DOHH2 (cell line): ENCODE measurements around the gene ZIK1.

ENCODE experiments used
- EZH2phosphoT487 ChIP-seq: fragments of 200-600 bp; sonication (generic); IDR thresholded peaks from 2 replicates; pipeline ENCODE4 v1.6.1; 2017; ENCODE audit warnings: borderline replicate concordance, mild to moderate bottlenecking, antibody characterized with exemption, low read length, moderate library complexity, mixed read lengths
- TF ChIP-seq, protein P1 (sequence below): fragments of 200-600 bp; sonication (generic); IDR thresholded peaks from one replicate; pipeline ENCODE4 v1.5.1; 2014; ENCODE audit warnings: antibody characterized with exemption, mild to moderate bottlenecking, low read depth, low read length; ENCODE audit not compliant: poor library complexity, severe bottlenecking

GRCh38 chr19:57583521-57584416, at the start of gene ZIK1:
- TF ChIP-seq, protein P1, sequence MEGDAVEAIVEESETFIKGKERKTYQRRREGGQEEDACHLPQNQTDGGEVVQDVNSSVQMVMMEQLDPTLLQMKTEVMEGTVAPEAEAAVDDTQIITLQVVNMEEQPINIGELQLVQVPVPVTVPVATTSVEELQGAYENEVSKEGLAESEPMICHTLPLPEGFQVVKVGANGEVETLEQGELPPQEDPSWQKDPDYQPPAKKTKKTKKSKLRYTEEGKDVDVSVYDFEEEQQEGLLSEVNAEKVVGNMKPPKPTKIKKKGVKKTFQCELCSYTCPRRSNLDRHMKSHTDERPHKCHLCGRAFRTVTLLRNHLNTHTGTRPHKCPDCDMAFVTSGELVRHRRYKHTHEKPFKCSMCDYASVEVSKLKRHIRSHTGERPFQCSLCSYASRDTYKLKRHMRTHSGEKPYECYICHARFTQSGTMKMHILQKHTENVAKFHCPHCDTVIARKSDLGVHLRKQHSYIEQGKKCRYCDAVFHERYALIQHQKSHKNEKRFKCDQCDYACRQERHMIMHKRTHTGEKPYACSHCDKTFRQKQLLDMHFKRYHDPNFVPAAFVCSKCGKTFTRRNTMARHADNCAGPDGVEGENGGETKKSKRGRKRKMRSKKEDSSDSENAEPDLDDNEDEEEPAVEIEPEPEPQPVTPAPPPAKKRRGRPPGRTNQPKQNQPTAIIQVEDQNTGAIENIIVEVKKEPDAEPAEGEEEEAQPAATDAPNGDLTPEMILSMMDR, result no peak
- TF ChIP-seq EZH2phosphoT487, result no peak
